Sigmoid colon (tissue), 3 donors: ENCODE measurements around the gene RELN.

ENCODE experiments used
- POLR2A ChIP-seq, 2 donors: fragments of 450-650 bp; IDR thresholded peaks; one replicate each; pipeline ENCODE4 v1.6.1; 2016; ENCODE audit warnings: antibody characterized with exemption in 2 of 2, mild to moderate bottlenecking in 2 of 2, moderate library complexity in 2 of 2
- TF ChIP-seq, protein P1 (sequence below), 4 experiments: fragments of 450-650 bp in 3 of 4; fragments of 200-600 bp in 1 of 4; IDR thresholded peaks; one replicate each; pipeline ENCODE4 v1.5.1; 2016 to 2019; ENCODE audit warnings: antibody characterized with exemption in 4 of 4, mild to moderate bottlenecking in 3 of 4, moderate library complexity in 2 of 4

DNA sequence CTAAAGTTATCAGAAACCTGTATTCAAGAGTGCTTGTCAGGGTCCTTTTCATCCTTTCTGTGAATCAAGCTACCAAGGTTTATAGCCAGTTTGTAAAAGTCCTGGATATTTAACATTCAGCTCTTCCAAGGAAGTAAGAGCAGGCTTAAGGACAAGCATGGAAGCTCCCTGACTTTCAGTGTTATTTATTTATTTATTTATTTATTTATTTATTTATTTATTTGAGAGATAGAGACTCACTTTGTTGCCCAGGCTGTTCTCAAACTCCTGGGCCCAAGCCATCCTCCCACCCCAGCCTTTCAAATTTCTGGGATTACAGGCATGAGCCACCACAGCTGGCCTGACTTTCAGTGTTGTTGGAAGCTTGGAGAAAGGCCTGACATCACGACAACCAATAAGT is 44.4 kb upstream of the RELN start:
- TF ChIP-seq, protein P1, sequence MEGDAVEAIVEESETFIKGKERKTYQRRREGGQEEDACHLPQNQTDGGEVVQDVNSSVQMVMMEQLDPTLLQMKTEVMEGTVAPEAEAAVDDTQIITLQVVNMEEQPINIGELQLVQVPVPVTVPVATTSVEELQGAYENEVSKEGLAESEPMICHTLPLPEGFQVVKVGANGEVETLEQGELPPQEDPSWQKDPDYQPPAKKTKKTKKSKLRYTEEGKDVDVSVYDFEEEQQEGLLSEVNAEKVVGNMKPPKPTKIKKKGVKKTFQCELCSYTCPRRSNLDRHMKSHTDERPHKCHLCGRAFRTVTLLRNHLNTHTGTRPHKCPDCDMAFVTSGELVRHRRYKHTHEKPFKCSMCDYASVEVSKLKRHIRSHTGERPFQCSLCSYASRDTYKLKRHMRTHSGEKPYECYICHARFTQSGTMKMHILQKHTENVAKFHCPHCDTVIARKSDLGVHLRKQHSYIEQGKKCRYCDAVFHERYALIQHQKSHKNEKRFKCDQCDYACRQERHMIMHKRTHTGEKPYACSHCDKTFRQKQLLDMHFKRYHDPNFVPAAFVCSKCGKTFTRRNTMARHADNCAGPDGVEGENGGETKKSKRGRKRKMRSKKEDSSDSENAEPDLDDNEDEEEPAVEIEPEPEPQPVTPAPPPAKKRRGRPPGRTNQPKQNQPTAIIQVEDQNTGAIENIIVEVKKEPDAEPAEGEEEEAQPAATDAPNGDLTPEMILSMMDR (IDR thresholded peaks at IDR 0.05): no peak
- no peak for TF ChIP-seq POLR2A (IDR thresholded peaks at IDR 0.05)
